ENCODE data around the gene TOMM7.
"Not testable (repeated sequence)": the region's sequence is repeated elsewhere in the genome, so short reads cannot be mapped to it uniquely, and the experiment has no call there.

Gene TOMM7

DNA sequence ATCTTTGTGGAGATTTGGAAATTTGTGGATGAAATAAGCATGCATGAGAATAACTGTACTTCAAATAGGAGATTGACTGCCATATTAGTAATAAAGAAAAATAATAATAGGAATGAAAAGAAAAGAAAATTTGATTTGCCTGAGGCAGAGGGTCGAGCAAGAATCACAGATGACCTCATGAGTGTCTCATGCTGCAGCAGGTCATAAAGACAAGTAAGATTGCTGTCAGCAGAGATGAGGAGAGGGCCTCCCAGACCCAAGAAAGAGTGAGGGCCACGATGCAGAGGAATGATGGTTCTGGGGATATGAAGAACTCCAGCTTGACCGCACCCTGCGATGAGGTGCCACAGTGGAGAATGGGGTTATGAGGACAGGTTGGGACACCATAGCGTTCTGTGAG, 39.2 kb downstream of the TOMM7 start:
- no peak for DNase-seq (ENCODE audit: low spot score)

- DNase-seq (ENCODE audit: low spot score): peak; percentile 83
These were observed 39.9 kb downstream of the TOMM7 start for GRCh38 chr7:22782616-22783232.

- DNase-seq (ENCODE audit: low spot score): no peak
These were observed 41.4 kb downstream of the TOMM7 start for GRCh38 chr7:22781230-22781711.

DNA sequence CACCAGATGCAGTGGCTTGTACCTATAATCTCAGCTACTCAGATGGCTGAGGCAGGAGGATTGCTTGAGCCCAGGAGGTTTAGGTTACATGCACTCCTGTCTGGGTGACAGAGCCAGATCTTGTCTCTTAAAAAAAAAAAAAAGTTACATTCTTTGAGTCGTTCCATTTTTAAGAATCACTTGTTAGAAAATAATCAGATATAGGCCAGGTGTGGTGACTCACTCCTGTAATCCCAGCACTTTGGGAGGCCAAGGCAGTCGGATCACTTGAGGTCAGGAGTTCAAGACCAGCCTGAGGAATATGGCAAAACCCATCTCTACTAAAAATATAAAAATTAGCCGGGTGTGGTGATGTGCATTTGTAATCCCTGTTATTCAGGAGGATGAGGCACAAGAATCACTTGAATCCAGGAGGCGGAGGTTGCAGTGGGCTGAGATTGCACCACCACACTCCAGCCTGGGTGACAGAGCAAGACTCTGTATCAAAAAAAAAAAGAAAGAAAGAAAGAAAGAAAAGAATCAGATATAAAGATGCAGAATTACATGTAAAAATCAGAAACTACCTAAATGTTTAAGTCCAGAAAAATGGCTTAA, 42.8 kb downstream of the TOMM7 start:
- DNase-seq (ENCODE audit: low spot score): not testable (repeated sequence)

DNA sequence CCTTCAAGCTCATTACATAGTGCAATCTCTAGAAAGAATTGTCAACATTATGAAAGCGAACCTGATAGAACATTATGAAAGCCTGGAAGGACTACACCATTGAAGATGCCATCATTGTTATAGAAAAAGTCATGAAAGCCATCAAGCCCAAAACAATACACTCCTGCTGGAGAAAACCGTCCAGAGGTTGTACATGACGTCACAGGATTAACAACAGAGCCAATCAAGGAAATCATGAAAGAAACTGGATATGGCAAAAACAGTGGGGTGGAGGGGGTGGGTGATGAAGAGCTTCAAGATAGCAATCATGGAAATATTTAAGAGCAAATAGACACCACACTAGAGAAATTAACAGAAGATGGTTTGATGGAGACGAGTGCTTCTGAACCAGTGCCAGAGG, 45.7 kb downstream of the TOMM7 start:
- DNase-seq (ENCODE audit: low spot score): no peak

DNA sequence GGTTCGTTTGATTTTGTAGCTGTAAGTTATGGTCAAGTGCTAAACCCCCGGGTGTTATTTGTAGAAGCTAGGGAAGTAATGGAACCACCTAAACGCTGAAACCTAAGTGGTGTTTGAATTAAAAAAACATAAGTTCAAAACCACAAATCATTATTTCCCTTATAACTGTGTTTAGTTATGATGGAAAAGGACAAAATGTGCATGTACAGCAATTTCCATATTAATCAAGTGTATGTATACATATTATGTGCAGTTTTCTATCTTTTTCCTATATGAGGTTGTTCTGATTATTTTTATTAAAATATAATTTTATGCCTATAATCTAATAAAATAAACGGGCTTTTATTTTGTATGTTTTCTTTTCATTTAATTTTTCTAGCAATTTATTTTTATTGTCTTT, 49.8 kb downstream of the TOMM7 start:
- DNase-seq (ENCODE audit: low spot score): no peak

GRCh38 chr7:22771872-22772228, 50.8 kb downstream of the TOMM7 start:
- no peak for DNase-seq (ENCODE audit: low spot score)

- no peak for DNase-seq (ENCODE audit: low spot score)
These were observed 51.3 kb downstream of the TOMM7 start for GRCh38 chr7:22771194-22771871.

GRCh38 chr7:22765609-22766008, 57.0 kb downstream of the TOMM7 start:
- peak; percentile 50 for DNase-seq (ENCODE audit: low spot score)

Data from germinal center (tissue), 1 donor.